Measurements from ENCODE around the gene RNF4.

The RNF4 gene

GRCh38 chr4:2494992-2495391 lies 26.1 kb downstream of the RNF4 start:
- H3K4me3 ChIP-seq (ENCODE audit: low read depth, low read length), result no peak overlapping the region

GRCh38 chr4:2497324-2497723 lies 28.4 kb downstream of the RNF4 start:
- H3K4me3 ChIP-seq (ENCODE audit: low read depth, low read length), result no peak overlapping the region
- TF ChIP-seq MAX (IDR thresholded peaks at IDR 0.05; ENCODE audit: low read depth, low read length) (no peak), MYC (IDR thresholded peaks at IDR 0.05; ENCODE audit: low read depth, low read length) (no peak), POLR2A (IDR thresholded peaks at IDR 0.05; ENCODE audit: extremely low read depth, insufficient read length) (no peak)
- TF ChIP-seq, protein P1, sequence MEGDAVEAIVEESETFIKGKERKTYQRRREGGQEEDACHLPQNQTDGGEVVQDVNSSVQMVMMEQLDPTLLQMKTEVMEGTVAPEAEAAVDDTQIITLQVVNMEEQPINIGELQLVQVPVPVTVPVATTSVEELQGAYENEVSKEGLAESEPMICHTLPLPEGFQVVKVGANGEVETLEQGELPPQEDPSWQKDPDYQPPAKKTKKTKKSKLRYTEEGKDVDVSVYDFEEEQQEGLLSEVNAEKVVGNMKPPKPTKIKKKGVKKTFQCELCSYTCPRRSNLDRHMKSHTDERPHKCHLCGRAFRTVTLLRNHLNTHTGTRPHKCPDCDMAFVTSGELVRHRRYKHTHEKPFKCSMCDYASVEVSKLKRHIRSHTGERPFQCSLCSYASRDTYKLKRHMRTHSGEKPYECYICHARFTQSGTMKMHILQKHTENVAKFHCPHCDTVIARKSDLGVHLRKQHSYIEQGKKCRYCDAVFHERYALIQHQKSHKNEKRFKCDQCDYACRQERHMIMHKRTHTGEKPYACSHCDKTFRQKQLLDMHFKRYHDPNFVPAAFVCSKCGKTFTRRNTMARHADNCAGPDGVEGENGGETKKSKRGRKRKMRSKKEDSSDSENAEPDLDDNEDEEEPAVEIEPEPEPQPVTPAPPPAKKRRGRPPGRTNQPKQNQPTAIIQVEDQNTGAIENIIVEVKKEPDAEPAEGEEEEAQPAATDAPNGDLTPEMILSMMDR (IDR thresholded peaks at IDR 0.05; ENCODE audit: low read depth, low read length), result no peak
- DNase-seq (ENCODE audit: low read depth), result no peak

More at GRCh38 chr4:2494992-2495391, 26.1 kb downstream of the RNF4 start:
- DNase-seq (ENCODE audit: low read depth), result no peak
- TF ChIP-seq POLR2A (IDR thresholded peaks at IDR 0.05; ENCODE audit: extremely low read depth, insufficient read length) (no peak), MYC (IDR thresholded peaks at IDR 0.05; ENCODE audit: low read depth, low read length) (no peak), MAX (IDR thresholded peaks at IDR 0.05; ENCODE audit: low read depth, low read length) (no peak)
- TF ChIP-seq, protein P1 (IDR thresholded peaks at IDR 0.05; ENCODE audit: low read depth, low read length), result no peak

GRCh38 chr4:2497931-2498330 lies 29.0 kb downstream of the RNF4 start:
- TF ChIP-seq MAX (IDR thresholded peaks at IDR 0.05; ENCODE audit: low read depth, low read length), result no peak
- TF ChIP-seq, protein P1 (IDR thresholded peaks at IDR 0.05; ENCODE audit: low read depth, low read length), result no peak
- TF ChIP-seq MYC (IDR thresholded peaks at IDR 0.05; ENCODE audit: low read depth, low read length), result no peak
- no peak for DNase-seq (ENCODE audit: low read depth)
- no peak overlapping the region for H3K4me3 ChIP-seq (ENCODE audit: low read depth, low read length)

GRCh38 chr4:2500547-2500946 lies 31.6 kb downstream of the RNF4 start:
- TF ChIP-seq, protein P1 (IDR thresholded peaks at IDR 0.05; ENCODE audit: low read depth, low read length), result no peak
- TF ChIP-seq MYC (IDR thresholded peaks at IDR 0.05; ENCODE audit: low read depth, low read length) (no peak), POLR2A (IDR thresholded peaks at IDR 0.05; ENCODE audit: extremely low read depth, insufficient read length) (no peak)
- no peak overlapping the region for H3K4me3 ChIP-seq (ENCODE audit: low read depth, low read length)
- DNase-seq (ENCODE audit: low read depth), result no peak

GRCh38 chr4:2501034-2501594 lies 32.2 kb downstream of the RNF4 start:
- TF ChIP-seq MYC (IDR thresholded peaks at IDR 0.05; ENCODE audit: low read depth, low read length), result no peak
- TF ChIP-seq POLR2A (IDR thresholded peaks at IDR 0.05; ENCODE audit: extremely low read depth, insufficient read length), result no peak
- TF ChIP-seq MAX (IDR thresholded peaks at IDR 0.05; ENCODE audit: low read depth, low read length), result no peak
- TF ChIP-seq, protein P1 (IDR thresholded peaks at IDR 0.05; ENCODE audit: low read depth, low read length), result no peak
- no peak overlapping the region for H3K4me3 ChIP-seq (ENCODE audit: low read depth, low read length)
- DNase-seq (ENCODE audit: low read depth), result no peak

GRCh38 chr4:2503809-2504208 lies 34.9 kb downstream of the RNF4 start:
- no peak overlapping the region for H3K4me3 ChIP-seq (ENCODE audit: low read depth, low read length)
- no peak for TF ChIP-seq MAX (IDR thresholded peaks at IDR 0.05; ENCODE audit: low read depth, low read length)
- TF ChIP-seq MYC (IDR thresholded peaks at IDR 0.05; ENCODE audit: low read depth, low read length), result no peak
- TF ChIP-seq, protein P1 (IDR thresholded peaks at IDR 0.05; ENCODE audit: low read depth, low read length), result no peak
- TF ChIP-seq POLR2A (IDR thresholded peaks at IDR 0.05; ENCODE audit: extremely low read depth, insufficient read length), result no peak
- DNase-seq (ENCODE audit: low read depth), result no peak
